Activated CD8-positive, alpha-beta memory T cell treated with anti-CD3 and anti-CD28 coated beads, Interleukin-2, amount 50 U/mL, for 48 hours (primary cell): Measurements from ENCODE around the gene TTC28.
"Not testable (repeated sequence)": the region's sequence is repeated elsewhere in the genome, so short reads cannot be mapped to it uniquely, and the experiment has no call there.

Experiments used
- DNase-seq: peaks from one replicate; pipeline ENCODE4 v3.0.0-alpha.2; 2020

Gene TTC28

GRCh38 chr22:28600546-28601143, 79.0 kb downstream of the TTC28 start:
- no peak for DNase-seq

- DNase-seq: no peak
Observed at GRCh38 chr22:28599693-28600092, 79.9 kb downstream of the TTC28 start.

GRCh38 chr22:28597665-28598064, 82.0 kb downstream of the TTC28 start:
- no peak for DNase-seq

- DNase-seq: no peak
Observed at GRCh38 chr22:28594797-28595462, 84.7 kb downstream of the TTC28 start.

GRCh38 chr22:28594076-28594796, 85.4 kb downstream of the TTC28 start:
- DNase-seq: no peak

GRCh38 chr22:28593299-28593698, 86.3 kb downstream of the TTC28 start:
- no peak for DNase-seq

- no peak for DNase-seq
Observed at GRCh38 chr22:28589102-28589750, 90.4 kb downstream of the TTC28 start.

GRCh38 chr22:28585324-28585723, 94.3 kb downstream of the TTC28 start:
- DNase-seq: no peak

- no peak for DNase-seq
Observed at GRCh38 chr22:28582806-28583205, 96.8 kb downstream of the TTC28 start.

- no peak for DNase-seq
Observed at GRCh38 chr22:28581016-28581415, 98.6 kb downstream of the TTC28 start.

GRCh38 chr22:28576162-28576561, 103.5 kb downstream of the TTC28 start:
- DNase-seq: no peak

GRCh38 chr22:28574159-28574788, 105.4 kb downstream of the TTC28 start:
- no peak for DNase-seq

GRCh38 chr22:28570696-28571373, 108.8 kb downstream of the TTC28 start:
- no peak for DNase-seq

- not testable (repeated sequence) for DNase-seq
Observed at GRCh38 chr22:28568974-28569373, 110.7 kb downstream of the TTC28 start.

- DNase-seq: no peak
Observed at GRCh38 chr22:28568099-28568498, 111.5 kb downstream of the TTC28 start.

GRCh38 chr22:28566920-28567499, 112.6 kb downstream of the TTC28 start:
- DNase-seq: not testable (repeated sequence)

- DNase-seq: no peak
Observed at GRCh38 chr22:28563636-28564035, 116.0 kb downstream of the TTC28 start.

GRCh38 chr22:28562324-28562723, 117.3 kb downstream of the TTC28 start:
- DNase-seq: no peak

GRCh38 chr22:28560743-28561101, 118.9 kb downstream of the TTC28 start:
- not testable (repeated sequence) for DNase-seq

- DNase-seq: no peak
Observed at GRCh38 chr22:28560046-28560742, 119.4 kb downstream of the TTC28 start.

GRCh38 chr22:28557184-28557583, 122.5 kb downstream of the TTC28 start:
- DNase-seq: no peak
